Adrenal gland (tissue), 12 donors: ENCODE measurements around the gene IFRD2. TPM values are rescaled to one million over a fixed set of nuclear protein-coding genes. Genes with fewer than 3 reads are reported as not detected.

Experiments used
- DNase-seq, 7 donors: peaks; one replicate each; pipeline ENCODE4 v3.0.0-alpha.2; 2019 to 2020
- H3K27ac ChIP-seq, 5 donors: fragments of 200-600 bp; sonication (generic) in 4 of 5; 1 replicate in 3 of 5; 2 replicates in 2 of 5; pipeline versions ENCODE4 v1.5.1 to v1.8.0; 2016 to 2020; ENCODE audit warnings: mild to moderate bottlenecking in 1 of 5
- H3K27me3 ChIP-seq: fragments of 200-600 bp; 2 replicates; pipeline ENCODE4 v1.8.0; 2021
- H3K36me3 ChIP-seq, 2 donors: fragments of 200-600 bp; replicated peaks in 1 of 2; 1 replicate in 1 of 2; 2 replicates in 1 of 2; pipeline versions ENCODE4 v1.5.1 to v1.8.0; 2018 to 2022
- H3K4me1 ChIP-seq, 2 donors: fragments of 200-600 bp; replicated peaks in 1 of 2; 1 replicate in 1 of 2; 2 replicates in 1 of 2; pipeline versions ENCODE4 v1.5.1 to v1.8.0; 2018 to 2021
- H3K4me3 ChIP-seq, 4 donors: fragments of 200-600 bp; sonication (generic) in 3 of 4; one replicate each; pipeline ENCODE4 v1.5.1; 2016 to 2018
- H3K9me3 ChIP-seq, 3 donors: fragments of 200-600 bp; sonication (generic) in 1 of 3; replicated peaks in 1 of 3; 1 replicate in 2 of 3; 2 replicates in 1 of 3; pipeline versions ENCODE4 v1.5.1 to v1.8.0; 2016 to 2021
- CTCF ChIP-seq, 6 experiments: fragments of 450-650 bp in 4 of 6; fragments of 200-600 bp in 2 of 6; sonication (generic) in 1 of 6; IDR thresholded peaks; 1 replicate in 5 of 6; 2 replicates in 1 of 6; pipeline versions ENCODE4 v1.5.1 to v1.8.0; 2016 to 2021; ENCODE audit warnings: antibody characterized with exemption in 6 of 6, mild to moderate bottlenecking in 2 of 6, moderate library complexity in 1 of 6
- POLR2A ChIP-seq, 2 donors: fragments of 450-650 bp; IDR thresholded peaks; one replicate each; pipeline ENCODE4 v1.6.1; 2017; ENCODE audit warnings: antibody characterized with exemption in 2 of 2, mild to moderate bottlenecking in 2 of 2, moderate library complexity in 1 of 2
- WGBS, 4 donors: extraction: QIAGEN DNeasy Blood & Tissue Kit in 2 of 4; methylation state at CpG; one replicate each; pipeline versions ENCODE4 v1.1.5 to v1.1.7; 2013 to 2017; 5-methylcytosine and 5-hydroxymethylcytosine counted together
- intact Hi-C, 2 donors: fragments of 100-400 bp; cut with DNase I; formaldehyde crosslinking; loops; one replicate each; pipeline versions ENCODE4 v1.14.1 to v1.15.0; 2022 to 2023
- polyA plus RNA-seq, 3 donors: library from polyadenylated mRNA; stranded (reverse); fragments of 200-250 nt in 2 of 3; fragments of 350-450 nt in 1 of 3; fragmentation: Illumina TruSeq in 1 of 3; extraction: RNeasy Lipid Tissue Mini Kit (QIAGEN cat#74804) in 1 of 3; gene quantifications; one replicate each; pipeline ENCODE4 v1.2.3, GENCODE V29; 2013 to 2014
- total RNA-seq, 9 donors: library from RNA; depleted of rRNA in 4 of 9; stranded (reverse); fragments of >200 nt in 4 of 9; fragments of 120-200 nt in 1 of 9; fragmentation: NEBNext Ultra II Directional in 1 of 9; extraction: Animal tissue kit (Norgen Biotek cat#: 25700) in 1 of 9; gene quantifications; one replicate each; pipeline versions ENCODE4 v1.1.0 to v1.2.4, GENCODE V29; 2013 to 2023
- donor health status: healthy with polysubstance abuse.
- donor health status: Bipolar disorder and iron deficiency.
- donor health status: DM: yes; HTN: yes; CAD: no.
- donor health status: DM: no; HTN: no; CAD: no.
- donor health status: DM: no; HTN: no; CAD: no.
- donor health status: DM: yes; HTN: yes; CAD: no.

Gene IFRD2
- total and polyA plus RNA-seq, 12 donors = 31.6 to 182 (median 56.8) TPM

- 54 to 79% (median 65%) methylated on average over 12 of the region's 12 CpGs for WGBS, 4 donors
- intact Hi-C loops = loop anchor here in 1 of 2 donors (5.0 kb wide), 1 partner anchor 47 kb away; no protein-coding TSS in a partner anchor
- Histone ChIP-seq H3K27me3 (no peaks in the 10 kb centered on the region), H3K4me3 (no peak overlapping the region), H3K4me1 (peaks cover 29 to 51% of the 10 kb centered on the region in 2 donors), H3K36me3 (peaks cover 0 to 35% of the 10 kb centered on the region in 2 donors), H3K27ac (peak overlapping the region in 4 of 5 donors; percentile 22 to 98 (median 58)), H3K9me3 (no peaks in the 10 kb centered on the region)
- peak in 1 of 7 donors; percentile 44 for DNase-seq
- TF ChIP-seq CTCF (IDR thresholded peaks at IDR 0.05) = no peak
- peak in 1 of 2 donors; percentile 10 for TF ChIP-seq POLR2A (IDR thresholded peaks at IDR 0.05)
Measured at GRCh38 chr3:50333744-50334328, 41.6 kb upstream of the IFRD2 start.

- intact Hi-C loops = loop anchor here in 1 of 2 donors (5.0 kb wide), 1 partner anchor 44 kb away; no protein-coding TSS in a partner anchor
- TF ChIP-seq CTCF (IDR thresholded peaks at IDR 0.05) (no peak), POLR2A (IDR thresholded peaks at IDR 0.05) (no peak)
- H3K4me3 ChIP-seq = no peak overlapping the region
- no peak for DNase-seq
- peaks cover 28 to 51% of the 10 kb centered on the region in 2 donors for H3K4me1 ChIP-seq
- H3K36me3 ChIP-seq = peaks cover 0 to 35% of the 10 kb centered on the region in 2 donors
- H3K27ac ChIP-seq = no peak overlapping the region
- H3K9me3 ChIP-seq = no peaks in the 10 kb centered on the region
- WGBS, 4 donors = 94 to 96% (median 95%) methylated on average over 11 to 19 of the region's 19 CpGs
- no peaks in the 10 kb centered on the region for H3K27me3 ChIP-seq
Measured at GRCh38 chr3:50331364-50331907, 39.2 kb upstream of the IFRD2 start.

- no peak for TF ChIP-seq POLR2A (IDR thresholded peaks at IDR 0.05)
- TF ChIP-seq CTCF (IDR thresholded peaks at IDR 0.05) = no peak
- no peak for DNase-seq
- no peaks in the 10 kb centered on the region for H3K27me3 ChIP-seq
- H3K9me3 ChIP-seq = no peaks in the 10 kb centered on the region
- intact Hi-C loops = loop anchor here in 1 of 2 donors (5.0 kb wide), 1 partner anchor 43 kb away; no protein-coding TSS in a partner anchor
- H3K4me1 ChIP-seq = peaks cover 17 to 40% of the 10 kb centered on the region in 2 donors
- WGBS, 4 donors = 86 to 95% (median 91%) methylated on average over 9 to 10 of the region's 10 CpGs
- peaks cover 0 to 46% of the 10 kb centered on the region in 2 donors for H3K36me3 ChIP-seq
- no peak overlapping the region for H3K4me3 ChIP-seq
- H3K27ac ChIP-seq = no peak overlapping the region
Measured at GRCh38 chr3:50330330-50330729, 38.1 kb upstream of the IFRD2 start.

- H3K4me1 ChIP-seq = peaks cover 12 to 36% of the 10 kb centered on the region in 2 donors
- peaks cover 0 to 46% of the 10 kb centered on the region in 2 donors for H3K36me3 ChIP-seq
Measured at GRCh38 chr3:50327943-50328691, 35.9 kb upstream of the IFRD2 start, which contains the start of gene TUSC2. TUSC2 (minus strand) TSS chr3:50328223; CDS start chr3:50328099, 124 bp downstream.

More at GRCh38 chr3:50327943-50328691, 35.9 kb upstream of the IFRD2 start, which contains the start of gene TUSC2:
- H3K27ac ChIP-seq = peak within 1 kb of the TSS; percentile 30 to 85 (median 63)
- no peak for TF ChIP-seq CTCF (IDR thresholded peaks at IDR 0.05)
- peak; percentile 53 to 68 for TF ChIP-seq POLR2A (IDR thresholded peaks at IDR 0.05)
- H3K9me3 ChIP-seq = no peaks in the 10 kb centered on the region
- H3K4me3 ChIP-seq = peak within 1 kb of the TSS; percentile 63 to 92 (median 83)
- intact Hi-C loops = no loop called here
- no peaks in the 10 kb centered on the region for H3K27me3 ChIP-seq
- 2 to 4% (median 3%) methylated on average over 21 to 55 of the region's 55 CpGs for WGBS, 4 donors
- DNase-seq = peak; percentile 96 to 99 (median 98)
